ENCODE results near the gene ZDHHC17. TPM values are rescaled to one million over a fixed set of nuclear protein-coding genes. Genes with fewer than 3 reads are reported as not detected.

ZDHHC17 gene
- total and polyA plus RNA-seq, 2 of the 13 experiments (the other 11 are each of a cell fraction or from before 2014, with no cell fraction given), result 36.7 to 38.5 TPM

DNA sequence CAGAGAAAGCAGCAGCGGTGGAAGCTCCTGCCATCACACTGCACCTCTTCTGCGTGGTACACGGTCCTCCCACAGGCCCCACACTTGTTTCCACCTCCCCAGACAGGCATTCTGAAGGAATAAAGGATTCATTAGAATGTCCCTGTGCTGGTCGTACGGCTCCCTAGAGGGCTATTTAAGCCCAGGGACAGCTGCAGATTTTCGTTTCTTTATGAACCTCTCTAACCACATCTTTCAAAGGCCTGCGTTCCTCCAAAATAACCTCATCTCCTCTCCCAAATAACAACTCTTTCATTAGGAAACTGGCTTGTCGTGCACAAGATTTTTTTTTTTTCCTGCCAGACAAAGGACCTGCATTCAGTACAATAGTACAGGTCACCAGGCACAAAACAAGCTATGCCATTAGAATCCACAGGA is 102.2 kb downstream of the ZDHHC17 start:
- intact Hi-C loops (cut with micrococcal nuclease; ENCODE audit: unreplicated experiment), result no loop called here
- 92% methylated on average over 8 of the region's 8 CpGs for WGBS (ENCODE audit: low lambda C conversion rate)
- POLR2A ChIA-PET, result no interaction called here
- no peak overlapping the region for H3K9ac ChIP-seq (ENCODE audit: insufficient read depth, low read depth, low read length)
- H4K20me1 ChIP-seq (ENCODE audit: insufficient read depth, low read length), result no peaks in the 10 kb centered on the region
- H3K4me2 ChIP-seq (ENCODE audit: low read depth, low read length), result no peak overlapping the region
- H3K27ac ChIP-seq (ENCODE audit: extremely low read length, insufficient read depth, low read length), result no peak overlapping the region
- no peak for FAIRE-seq
- TF ChIP-seq TFDP1 (CRISPR knock-in tag; IDR thresholded peaks at IDR 0.05; ENCODE audit: borderline replicate concordance) (no peak), HNRNPL (IDR thresholded peaks at IDR 0.05; ENCODE audit: low read depth, low read length) (no peak), MLLT10 (CRISPR knock-in tag; IDR thresholded peaks at IDR 0.05) (no peak), ZNF367 (CRISPR knock-in tag; IDR thresholded peaks at IDR 0.05; ENCODE audit: borderline replicate concordance) (no peak)
- CTCF ChIA-PET (ENCODE audit: low intra/inter-chr PET ratio, low total read pairs), result no interaction called here
- no TSS peak for BruUV-seq (replicated peaks)
- H3K9me3 ChIP-seq (ENCODE audit: low read length), result no peaks in the 10 kb centered on the region
- no peak for ATAC-seq
- no peak for DNase-seq (ENCODE audit: low spot score)
- no peaks in the 10 kb centered on the region for H3K79me2 ChIP-seq (ENCODE audit: insufficient read depth, low read length)
- H3K27me3 ChIP-seq (ENCODE audit: control insufficient read depth in 1 of 2, insufficient read depth in 2 of 2, low read length in 2 of 2), result no peaks in the 10 kb centered on the region
- H3K36me3 ChIP-seq (replicated peaks in 1 of 2; ENCODE audit: control insufficient read depth in 1 of 2, insufficient read depth in 2 of 2, low read length in 2 of 2), result no peaks in the 10 kb centered on the region
- H3K4me1 ChIP-seq (ENCODE audit: insufficient read depth, low read length), result no peaks in the 10 kb centered on the region
- in situ Hi-C loops (cut with HindIII; ENCODE audit: extremely low pct_ligation_motif_present, low pct_unique_long_range_greater_than_20kb), result no loop called here
- H3K4me3 ChIP-seq (replicated peaks in 1 of 3; ENCODE audit: insufficient read depth in 1 of 3, low read depth in 2 of 3, low read length in 3 of 3), result no peak overlapping the region
- H2AFZ ChIP-seq (ENCODE audit: low read length), result no peak overlapping the region

DNA sequence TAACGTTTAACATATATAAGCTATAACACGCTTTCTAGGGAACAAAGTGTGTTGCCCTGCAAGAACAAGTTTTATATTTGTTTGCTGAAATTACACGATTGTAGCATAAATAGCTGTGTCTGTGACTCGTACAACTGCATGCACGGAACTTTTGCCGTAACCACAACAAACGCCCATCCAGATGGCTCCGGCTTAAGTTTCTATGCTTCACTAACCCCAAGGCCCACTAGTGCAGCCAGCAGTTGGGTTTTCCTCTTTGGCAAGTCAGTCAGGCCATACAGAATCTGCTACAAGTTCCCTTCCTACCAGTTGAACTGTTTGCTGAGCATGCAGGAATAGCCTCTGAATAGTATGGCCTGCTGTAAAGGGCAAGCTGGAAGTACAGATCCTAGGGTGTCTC is 102.8 kb downstream of the ZDHHC17 start:
- Histone ChIP-seq H3K79me2 (ENCODE audit: insufficient read depth, low read length) (no peaks in the 10 kb centered on the region), H3K9me3 (ENCODE audit: low read length) (no peaks in the 10 kb centered on the region), H4K20me1 (ENCODE audit: insufficient read depth, low read length) (no peaks in the 10 kb centered on the region), H3K9ac (ENCODE audit: insufficient read depth, low read depth, low read length) (no peak overlapping the region), H2AFZ (ENCODE audit: low read length) (no peak overlapping the region), H3K36me3 (replicated peaks in 1 of 2; ENCODE audit: control insufficient read depth in 1 of 2, insufficient read depth in 2 of 2, low read length in 2 of 2) (no peaks in the 10 kb centered on the region), H3K4me2 (ENCODE audit: low read depth, low read length) (no peak overlapping the region), H3K27me3 (ENCODE audit: control insufficient read depth in 1 of 2, insufficient read depth in 2 of 2, low read length in 2 of 2) (no peaks in the 10 kb centered on the region), H3K4me3 (replicated peaks in 1 of 3; ENCODE audit: insufficient read depth in 1 of 3, low read depth in 2 of 3, low read length in 3 of 3) (no peak overlapping the region), H3K27ac (ENCODE audit: extremely low read length, insufficient read depth, low read length) (no peak overlapping the region), H3K4me1 (ENCODE audit: insufficient read depth, low read length) (no peaks in the 10 kb centered on the region)
- no peak for DNase-seq (ENCODE audit: low spot score)
- no TSS peak for BruUV-seq (replicated peaks)
- WGBS (ENCODE audit: low lambda C conversion rate), result 97% methylated on average over 8 of the region's 8 CpGs
- in situ Hi-C loops (cut with HindIII; ENCODE audit: extremely low pct_ligation_motif_present, low pct_unique_long_range_greater_than_20kb), result no loop called here
- no peak for ATAC-seq
- no peak for FAIRE-seq
- intact Hi-C loops (cut with micrococcal nuclease; ENCODE audit: unreplicated experiment), result no loop called here
- POLR2A ChIA-PET, result no interaction called here
- CTCF ChIA-PET (ENCODE audit: low intra/inter-chr PET ratio, low total read pairs), result no interaction called here
- no peak for TF ChIP-seq MTF2 (CRISPR knock-in tag; IDR thresholded peaks at IDR 0.05; ENCODE audit: borderline replicate concordance)
- TF ChIP-seq PCBP1 (IDR thresholded peaks at IDR 0.05; ENCODE audit: borderline replicate concordance, low read depth, low read length), result no peak
- no peak for TF ChIP-seq HIVEP1 (CRISPR knock-in tag; IDR thresholded peaks at IDR 0.05)
- no peak for TF ChIP-seq PAXIP1 (CRISPR knock-in tag; conservative IDR thresholded peaks at IDR 0.05)
- TF ChIP-seq, protein P1, sequence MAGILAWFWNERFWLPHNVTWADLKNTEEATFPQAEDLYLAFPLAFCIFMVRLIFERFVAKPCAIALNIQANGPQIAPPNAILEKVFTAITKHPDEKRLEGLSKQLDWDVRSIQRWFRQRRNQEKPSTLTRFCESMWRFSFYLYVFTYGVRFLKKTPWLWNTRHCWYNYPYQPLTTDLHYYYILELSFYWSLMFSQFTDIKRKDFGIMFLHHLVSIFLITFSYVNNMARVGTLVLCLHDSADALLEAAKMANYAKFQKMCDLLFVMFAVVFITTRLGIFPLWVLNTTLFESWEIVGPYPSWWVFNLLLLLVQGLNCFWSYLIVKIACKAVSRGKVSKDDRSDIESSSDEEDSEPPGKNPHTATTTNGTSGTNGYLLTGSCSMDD (CRISPR knock-in tag; IDR thresholded peaks at IDR 0.05), result no peak
- TF ChIP-seq ZNF564 (CRISPR knock-in tag; IDR thresholded peaks at IDR 0.05), result no peak
- TF ChIP-seq TP53 (CRISPR knock-in tag; conservative IDR thresholded peaks at IDR 0.05), result no peak
- no peak for TF ChIP-seq POGZ (CRISPR knock-in tag; IDR thresholded peaks at IDR 0.05)
- TF ChIP-seq ZNF44 (CRISPR knock-in tag; IDR thresholded peaks at IDR 0.05), result no peak
- TF ChIP-seq GFI1 (CRISPR knock-in tag; IDR thresholded peaks at IDR 0.05; ENCODE audit: borderline replicate concordance), result no peak
- TF ChIP-seq ZSCAN22 (CRISPR knock-in tag; IDR thresholded peaks at IDR 0.05), result no peak

All from HepG2 (cell line).